ENCODE results near the gene CRIP1.

The CRIP1 gene

DNA sequence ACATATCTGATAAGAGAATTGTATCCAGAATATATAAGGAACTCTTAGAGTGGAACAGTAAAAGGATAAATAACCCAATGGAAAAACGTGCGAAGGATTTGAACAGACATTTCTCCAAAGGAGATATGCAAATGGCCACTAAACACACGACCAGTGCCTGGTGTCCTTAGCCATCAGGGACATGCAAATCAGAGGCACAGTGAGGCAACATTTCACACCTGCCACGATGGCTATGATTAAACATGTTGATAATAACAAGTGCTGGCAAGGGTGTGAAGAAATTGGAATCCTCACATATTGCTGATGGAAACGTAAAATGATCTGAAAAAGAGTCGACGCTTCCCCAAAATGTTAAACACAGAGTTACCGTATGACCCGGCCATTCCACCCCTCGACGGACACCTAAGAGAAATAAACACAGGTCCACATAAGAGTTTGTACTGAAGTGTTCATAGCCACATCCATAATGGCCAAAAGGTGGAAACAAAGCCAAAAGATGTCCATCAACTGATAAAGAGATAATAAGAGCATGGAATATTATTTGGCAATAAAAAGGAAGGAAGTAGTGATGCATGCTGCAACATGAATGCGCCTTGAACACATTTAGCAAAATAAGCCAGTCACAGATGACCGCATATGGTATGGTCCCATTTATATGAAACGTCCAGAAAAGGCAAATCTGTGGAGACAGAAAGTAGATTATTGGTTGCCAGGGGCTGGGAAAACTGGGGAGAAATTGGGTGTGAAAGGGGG lies 33.4 kb downstream of the CRIP1 start:
- no peak for DNase-seq

GRCh38 chr14:105525326-105525725 lies 38.6 kb downstream of the CRIP1 start:
- no peak for DNase-seq

DNA sequence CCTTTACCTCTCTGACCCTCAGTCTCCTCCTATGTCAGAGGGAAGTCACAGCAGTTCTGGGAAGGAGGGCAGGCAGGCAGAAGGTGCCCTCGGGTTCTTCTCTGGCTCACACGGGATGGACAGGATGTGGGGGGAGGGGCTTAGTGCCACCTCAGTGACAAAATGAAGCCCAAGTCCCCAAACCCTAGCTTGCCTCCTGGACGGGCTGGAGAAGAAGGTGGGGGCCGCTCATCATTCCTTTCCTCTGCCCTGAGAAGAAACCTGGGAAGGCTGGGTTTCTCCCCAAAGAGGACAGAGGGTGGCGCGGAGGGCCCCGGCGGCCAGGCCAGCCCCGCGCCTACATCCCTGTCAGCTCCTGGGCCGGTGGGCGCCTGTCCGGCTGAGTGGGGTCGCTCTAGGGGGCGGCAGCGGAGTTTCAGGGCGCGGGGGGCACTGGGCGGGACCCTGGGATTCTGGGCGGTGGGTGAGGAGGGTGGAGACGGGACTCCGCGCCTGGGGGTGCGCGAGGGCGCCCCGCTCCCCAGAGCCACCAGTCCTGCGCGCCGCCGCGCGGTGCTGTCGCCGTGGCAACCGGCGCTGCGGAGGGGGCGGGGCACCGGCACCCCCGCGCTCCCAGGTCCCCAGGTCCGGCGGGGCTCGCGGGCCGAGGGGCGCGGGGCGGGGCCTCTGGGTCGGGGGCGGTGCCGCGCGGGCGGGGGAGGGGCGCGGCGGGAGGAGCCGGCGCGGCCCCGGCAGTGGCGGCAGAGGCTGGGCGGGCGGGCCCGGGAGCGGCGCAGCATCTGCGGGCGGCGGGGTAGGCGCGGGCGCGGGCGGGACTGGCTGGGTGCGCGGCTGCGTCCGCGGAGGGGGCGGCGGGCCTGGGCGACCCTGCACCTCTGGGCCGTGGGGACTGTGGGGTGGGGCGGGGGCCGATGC lies 39.4 kb downstream of the CRIP1 start, which contains the start of gene TMEM121:
Gene TMEM121 (plus strand): TSS at position 723 of the 915 bp plus-strand sequence. CDS start 2,252 bp downstream, outside the sequence.
- no peak for DNase-seq

GRCh38 chr14:105526776-105527380 lies 40.2 kb downstream of the CRIP1 start:
- no peak for DNase-seq

GRCh38 chr14:105527381-105527825 lies 40.7 kb downstream of the CRIP1 start:
- DNase-seq = no peak

DNA sequence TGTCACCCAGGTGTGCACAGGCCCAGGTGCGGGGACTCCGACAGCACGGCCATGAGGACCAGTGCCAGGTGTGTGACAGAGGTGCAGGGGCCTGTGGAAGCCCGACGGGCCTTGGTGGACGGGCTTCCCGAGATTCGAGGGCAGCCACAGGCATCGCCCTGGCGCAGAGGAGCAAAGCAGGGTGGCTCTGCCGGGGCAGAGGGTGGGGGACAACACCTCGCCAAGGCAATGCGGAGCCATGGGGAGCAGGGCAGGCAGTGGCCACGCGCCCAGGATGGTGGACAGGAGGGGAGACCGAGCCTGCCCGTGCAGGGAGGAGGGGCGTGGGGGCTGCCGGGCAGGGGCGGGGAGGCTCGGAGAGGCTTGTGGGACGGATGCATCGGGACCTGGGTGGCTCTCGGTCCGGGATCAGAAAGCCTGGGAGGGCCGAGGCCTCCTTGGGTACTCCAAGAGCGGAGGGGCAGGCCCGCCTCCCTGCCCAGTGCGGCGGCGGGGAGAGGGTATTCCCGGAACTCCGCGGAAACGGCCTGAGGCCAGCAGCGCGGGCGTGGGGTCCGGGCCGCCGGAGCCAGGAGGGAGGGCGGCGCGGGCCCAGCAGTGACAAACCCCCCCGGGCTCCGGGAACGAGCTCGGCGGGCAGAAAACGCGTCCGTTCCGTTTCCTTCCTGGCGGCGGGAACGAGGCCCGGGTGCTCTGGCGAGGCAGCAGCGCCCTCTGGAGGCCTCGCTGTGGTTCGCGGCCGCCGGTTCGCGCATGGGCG lies 41.3 kb downstream of the CRIP1 start:
- peak; percentile 69 for DNase-seq

DNA sequence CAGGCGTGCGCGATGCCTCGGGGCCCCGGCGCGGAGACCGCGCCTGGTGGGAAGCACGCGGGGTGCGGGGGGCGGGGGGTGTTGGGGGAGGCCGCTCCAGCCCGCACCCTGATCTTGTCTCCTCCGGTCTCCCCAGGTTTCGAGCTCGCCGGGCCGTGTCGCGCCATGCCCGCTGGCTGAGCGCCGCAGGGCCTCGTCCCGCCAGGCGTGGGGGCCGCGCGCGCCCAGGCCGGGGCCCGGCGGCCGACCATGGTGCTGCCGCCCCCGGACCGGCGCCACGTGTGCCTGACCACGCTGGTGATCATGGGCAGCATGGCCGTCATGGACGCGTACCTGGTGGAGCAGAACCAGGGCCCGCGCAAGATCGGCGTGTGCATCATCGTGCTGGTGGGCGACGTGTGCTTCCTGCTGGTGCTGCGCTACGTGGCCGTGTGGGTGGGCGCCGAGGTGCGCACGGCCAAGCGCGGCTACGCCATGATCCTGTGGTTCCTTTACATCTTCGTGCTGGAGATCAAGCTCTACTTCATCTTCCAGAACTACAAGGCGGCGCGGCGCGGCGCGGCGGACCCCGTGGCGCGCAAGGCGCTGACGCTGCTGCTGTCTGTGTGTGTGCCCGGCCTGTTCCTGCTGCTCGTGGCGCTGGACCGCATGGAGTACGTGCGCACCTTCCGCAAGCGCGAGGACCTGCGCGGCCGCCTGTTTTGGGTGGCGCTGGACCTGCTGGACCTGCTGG lies 42.1 kb downstream of the CRIP1 start:
- DNase-seq = no peak

DNA sequence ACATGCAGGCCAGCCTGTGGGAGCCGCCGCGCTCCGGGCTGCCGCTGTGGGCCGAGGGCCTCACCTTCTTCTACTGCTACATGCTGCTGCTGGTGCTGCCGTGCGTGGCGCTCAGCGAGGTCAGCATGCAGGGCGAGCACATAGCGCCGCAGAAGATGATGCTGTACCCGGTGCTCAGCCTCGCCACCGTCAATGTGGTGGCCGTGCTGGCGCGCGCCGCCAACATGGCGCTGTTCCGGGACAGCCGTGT lies 42.6 kb downstream of the CRIP1 start:
- DNase-seq = no peak

- DNase-seq = no peak
Measured at GRCh38 chr14:105529569-105530284, 43.0 kb downstream of the CRIP1 start.

DNA sequence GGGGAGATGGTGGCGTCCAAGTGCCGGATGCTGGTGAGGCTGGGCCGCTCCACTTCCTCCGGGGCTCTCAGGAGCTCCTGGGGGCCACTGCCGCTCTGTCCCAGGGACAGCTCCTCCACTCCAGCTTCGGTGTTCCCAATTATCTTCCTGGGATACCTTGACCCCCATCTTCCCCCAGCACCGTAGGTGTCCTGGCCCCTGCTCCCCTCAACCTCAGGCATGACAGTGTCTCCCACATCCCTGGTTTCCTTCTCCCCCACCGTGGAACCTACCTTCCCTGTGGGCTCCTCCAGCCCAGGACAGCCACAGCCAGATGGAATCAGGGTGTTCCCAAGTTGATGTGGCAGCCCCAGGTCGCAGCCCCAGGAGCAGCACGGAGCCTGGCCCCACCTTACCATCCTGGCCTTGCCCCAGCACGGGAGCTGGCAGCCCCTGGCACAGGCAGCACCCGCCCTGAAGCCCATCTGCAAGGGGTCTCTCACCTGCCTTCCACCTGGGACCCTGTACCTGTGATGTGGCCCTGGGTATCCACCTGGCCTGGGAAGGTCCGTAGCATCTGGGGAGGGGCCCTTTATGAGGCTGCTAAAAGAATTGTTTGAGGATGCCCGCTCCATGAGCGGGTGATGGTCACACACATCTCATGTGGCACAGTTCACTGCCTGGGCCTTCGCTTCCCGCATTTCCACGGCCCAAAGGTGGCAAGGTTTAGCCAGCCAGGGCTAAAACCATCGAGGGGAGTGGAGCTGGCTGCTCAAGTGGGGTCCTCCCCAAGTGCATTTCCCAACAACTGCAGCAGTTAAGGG lies 43.8 kb downstream of the CRIP1 start:
- DNase-seq = no peak

DNA sequence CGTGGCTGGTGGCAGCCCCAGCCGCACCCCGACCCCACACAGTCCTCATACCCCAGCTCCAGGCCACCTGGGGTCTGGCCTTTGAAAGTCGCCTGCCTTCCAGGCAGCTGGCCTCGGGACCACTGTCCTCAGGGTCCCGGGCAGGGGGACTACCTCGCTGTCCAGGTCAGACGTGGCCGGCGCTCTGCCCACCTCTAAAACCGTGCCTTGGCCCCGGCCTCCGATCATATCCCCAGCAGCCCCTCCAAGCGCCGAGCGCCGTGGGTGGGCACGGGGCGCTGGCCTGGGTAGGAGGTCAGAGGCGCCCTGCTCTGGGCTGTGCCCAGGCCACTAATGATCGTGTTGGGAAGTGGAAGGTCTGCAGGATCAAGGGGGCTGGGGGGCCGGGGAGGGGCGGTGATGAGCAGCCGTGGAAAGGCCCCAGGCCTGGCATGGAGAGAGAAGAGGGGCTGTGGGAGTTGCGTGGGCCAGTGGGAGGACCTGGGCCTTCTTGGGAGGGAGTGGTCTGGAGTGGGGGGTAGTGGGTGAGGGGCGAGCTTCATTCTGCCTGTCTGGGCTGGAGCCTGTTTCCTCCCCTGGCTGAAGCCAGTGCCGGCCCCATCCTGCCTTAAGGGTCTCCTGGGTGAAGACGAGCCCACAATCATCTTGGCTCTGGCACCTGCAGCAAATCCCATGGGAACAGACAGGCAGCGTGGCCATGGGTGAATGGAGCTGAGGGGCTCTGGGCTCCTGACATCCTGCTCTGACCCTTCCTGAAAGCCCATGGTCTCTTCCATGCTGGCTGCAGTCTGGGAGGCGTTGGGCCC lies 44.6 kb downstream of the CRIP1 start:
- no peak for DNase-seq

GRCh38 chr14:105531894-105532623 lies 45.4 kb downstream of the CRIP1 start:
- no peak for DNase-seq

GRCh38 chr14:105532735-105533141 lies 46.1 kb downstream of the CRIP1 start:
- no peak for DNase-seq

DNA sequence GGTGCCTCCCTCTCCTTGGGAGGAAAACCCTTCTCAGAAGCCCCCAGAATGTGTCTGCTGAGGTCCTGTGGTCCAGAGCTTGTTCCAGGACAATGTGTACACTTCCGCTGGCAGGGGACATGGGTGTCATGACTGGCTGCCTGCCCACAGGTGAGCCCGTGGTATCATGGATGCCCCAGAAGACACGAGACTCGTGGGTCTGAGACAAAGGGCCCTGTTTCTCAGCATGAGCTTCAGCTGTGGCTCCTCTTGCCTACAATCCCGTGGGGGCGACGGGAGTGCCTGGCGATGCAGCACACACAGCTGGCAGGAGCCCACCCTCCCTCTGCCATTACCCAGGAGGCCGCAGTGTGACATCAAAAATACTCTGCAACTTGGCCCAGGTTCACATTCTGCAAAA lies 46.7 kb downstream of the CRIP1 start:
- no peak for DNase-seq

DNA sequence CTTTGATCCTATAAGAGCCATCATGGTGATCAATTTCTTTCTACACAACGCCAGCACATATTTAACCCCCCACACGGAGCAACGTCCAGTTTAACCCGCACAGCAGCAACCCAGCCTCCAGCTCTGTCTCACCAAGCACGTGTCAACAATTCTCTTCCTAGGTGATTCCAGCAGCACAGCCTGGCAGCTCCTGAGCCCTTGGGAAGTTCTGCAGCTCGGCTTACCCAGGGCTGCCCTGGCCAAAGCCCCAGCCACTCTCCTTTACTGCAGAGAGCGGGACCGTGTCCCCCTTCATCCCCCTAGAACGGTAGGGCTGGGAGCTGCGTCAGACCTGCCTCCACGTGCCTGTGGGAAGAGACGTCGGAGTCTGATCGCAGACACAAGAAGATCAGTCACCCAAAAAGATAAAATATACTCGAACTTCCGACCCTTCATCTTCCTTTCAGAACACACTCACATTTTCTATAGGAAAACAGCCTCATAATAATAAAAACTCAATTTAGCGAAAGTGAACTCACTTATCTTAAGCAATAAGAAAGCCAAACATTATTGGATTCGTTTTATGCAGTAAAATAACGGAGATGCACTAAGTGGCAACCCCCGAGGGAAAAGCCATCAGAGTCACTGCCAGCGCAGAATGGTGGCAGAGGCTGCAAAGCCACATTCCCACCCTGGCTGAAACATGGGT lies 47.3 kb downstream of the CRIP1 start:
- DNase-seq = no peak

GRCh38 chr14:105534586-105534985 lies 47.9 kb downstream of the CRIP1 start:
- no peak for DNase-seq

DNA sequence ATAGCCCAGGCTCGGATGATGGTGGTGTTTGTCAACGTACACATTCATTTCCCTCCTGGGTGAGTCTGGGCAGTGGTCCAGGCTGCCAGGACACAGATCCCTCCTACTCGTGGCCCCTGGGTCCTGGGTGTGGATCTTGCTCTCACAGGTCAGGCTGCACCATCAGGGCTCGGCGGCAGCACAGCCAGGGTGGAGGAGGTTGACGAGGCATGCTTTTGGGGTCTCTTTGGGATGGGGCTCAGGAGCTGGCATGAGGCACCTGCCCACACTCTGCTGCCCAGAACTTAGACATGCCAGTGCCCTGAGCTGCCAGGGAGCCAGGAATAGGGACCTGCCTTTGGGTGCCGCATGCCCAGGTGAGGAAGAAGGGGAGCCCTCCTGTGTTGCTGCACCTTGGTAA lies 49.4 kb downstream of the CRIP1 start:
- DNase-seq = no peak
